GM18868 (cell line): ENCODE results near the gene TMEM91.

Experiments used
- ATAC-seq: cut with Tn5 transposase; IDR thresholded peaks from one replicate; pipeline ENCODE4 v1.9.1; 2021; ENCODE audit warnings: mild to moderate bottlenecking, moderate library complexity; ENCODE audit not compliant: unreplicated experiment

The TMEM91 gene

DNA sequence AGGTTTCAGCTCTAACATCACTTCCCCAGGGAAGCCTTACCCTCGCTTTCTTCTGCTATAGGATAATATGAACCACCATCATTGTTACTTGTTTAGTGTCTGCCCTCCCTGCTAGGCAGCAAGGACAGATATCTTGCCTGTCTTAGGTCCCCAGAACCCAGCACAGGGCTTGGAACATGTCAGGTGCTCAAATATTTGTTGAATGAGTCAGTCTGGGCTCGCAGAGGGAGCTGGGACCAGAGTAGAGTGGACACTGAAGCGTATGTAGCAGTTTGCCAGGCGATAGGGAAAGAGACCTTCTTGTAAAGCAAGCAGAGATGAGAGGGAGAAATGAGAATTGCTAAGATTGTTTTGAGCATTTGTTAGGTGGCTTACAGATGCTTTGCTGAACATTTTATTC lies 33.0 kb downstream of the TMEM91 start:
- ATAC-seq: no peak

DNA sequence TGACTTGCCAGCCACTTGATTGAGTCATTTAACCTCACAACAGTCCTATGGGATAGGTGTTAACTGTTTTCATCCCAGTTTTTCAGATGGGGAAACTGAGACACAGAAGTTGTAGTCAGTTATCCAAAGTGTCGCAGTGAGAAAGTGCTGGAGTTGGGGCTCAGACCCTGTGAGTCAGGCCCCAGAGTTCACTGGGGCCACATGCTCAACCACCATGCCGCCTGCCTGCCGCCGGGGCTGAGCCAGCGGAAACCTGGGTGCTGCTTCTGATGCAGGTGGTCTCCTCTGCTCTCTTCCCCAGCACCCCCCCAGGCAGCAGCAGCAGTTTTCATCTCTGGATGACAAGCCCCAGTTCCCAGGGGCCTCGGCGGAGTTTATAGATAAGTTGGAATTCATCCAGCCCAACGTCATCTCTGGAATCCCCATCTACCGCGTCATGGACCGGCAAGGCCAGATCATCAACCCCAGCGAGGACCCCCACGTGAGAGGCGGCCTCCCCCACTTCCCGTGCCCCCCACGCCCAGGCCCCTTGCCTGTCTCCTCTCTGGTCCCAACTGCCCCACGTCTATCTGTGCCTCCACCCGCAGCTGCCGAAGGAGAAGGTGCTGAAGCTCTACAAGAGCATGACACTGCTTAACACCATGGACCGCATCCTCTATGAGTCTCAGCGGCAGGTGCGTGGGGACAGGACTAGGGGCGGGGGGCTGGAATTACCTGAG lies 34.2 kb downstream of the TMEM91 start:
- no peak for ATAC-seq

DNA sequence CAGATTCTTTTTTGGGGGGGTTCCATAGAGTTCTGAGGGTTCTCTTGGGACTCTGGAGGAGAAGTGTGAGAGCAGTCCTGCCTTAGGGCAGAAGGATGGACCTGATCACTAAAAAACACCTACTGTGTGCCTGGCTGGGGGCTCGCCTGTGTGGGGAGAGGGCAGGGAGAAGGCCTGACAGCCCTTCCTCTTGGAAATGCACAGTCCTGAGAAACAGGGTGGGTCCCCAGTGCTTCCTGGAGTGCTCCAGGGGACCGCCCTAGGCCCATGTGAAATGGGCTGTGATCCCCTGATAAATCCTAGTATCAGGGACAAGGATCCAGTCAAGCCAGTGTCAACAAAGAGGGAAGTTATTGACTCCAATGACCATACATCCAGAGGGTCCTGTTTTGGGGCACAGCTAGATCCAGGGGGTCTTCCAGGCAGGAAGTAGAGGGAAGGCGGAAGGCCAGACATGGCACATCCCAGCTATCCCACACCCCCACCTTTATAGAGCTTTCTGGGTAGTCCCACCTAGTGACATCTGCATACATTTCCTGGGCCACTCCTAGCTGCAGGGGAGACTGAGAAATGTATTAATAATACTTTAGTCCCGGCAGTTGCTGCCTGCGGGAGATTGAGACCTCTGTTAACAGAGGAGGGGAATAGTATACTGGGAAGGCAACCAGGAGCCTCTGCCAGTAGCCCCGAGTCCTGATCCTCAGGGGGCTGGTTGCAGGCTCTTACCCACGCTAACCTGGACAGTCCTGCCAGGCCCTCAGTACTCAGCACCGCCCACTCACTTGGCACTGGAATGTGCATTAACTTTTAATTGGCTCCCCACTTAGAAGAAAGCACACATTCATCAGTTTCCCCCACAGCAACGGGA lies 35.0 kb downstream of the TMEM91 start:
- ATAC-seq: no peak

DNA sequence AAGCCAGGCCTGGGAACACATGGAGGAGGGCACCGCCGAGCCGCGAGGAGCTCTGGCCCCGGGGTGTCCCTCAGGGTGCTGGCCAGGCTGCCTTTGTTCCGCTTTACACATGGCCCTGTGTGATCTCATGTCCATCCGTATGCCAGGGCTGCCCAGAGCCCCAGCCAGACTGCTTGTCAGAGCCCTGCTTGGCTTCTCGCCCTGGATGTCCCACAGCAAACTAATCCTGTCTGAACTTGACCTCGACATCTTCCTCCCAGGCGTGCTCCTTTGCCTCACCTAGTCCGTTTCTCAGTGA lies 35.6 kb downstream of the TMEM91 start:
- no peak for ATAC-seq

DNA sequence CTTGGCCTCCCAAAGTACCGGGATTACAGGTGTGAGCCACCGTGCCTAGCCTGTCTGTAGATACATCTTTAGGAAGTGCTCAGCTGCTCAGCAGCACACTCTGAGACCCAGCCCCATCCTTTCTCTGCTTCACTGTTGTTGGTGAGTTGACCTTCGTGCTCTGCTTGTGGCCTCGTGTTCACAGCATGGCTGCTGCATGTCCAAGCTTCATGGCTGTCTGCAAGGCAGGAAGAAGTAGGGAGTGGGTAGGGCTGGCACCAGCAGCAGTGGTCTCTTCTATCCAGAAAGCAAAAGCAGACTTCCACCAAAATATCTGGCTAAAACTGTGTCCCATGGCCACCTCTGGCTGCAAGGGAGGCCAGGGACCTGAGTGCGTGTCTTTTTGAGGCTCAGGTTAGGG lies 36.6 kb downstream of the TMEM91 start:
- no peak for ATAC-seq

DNA sequence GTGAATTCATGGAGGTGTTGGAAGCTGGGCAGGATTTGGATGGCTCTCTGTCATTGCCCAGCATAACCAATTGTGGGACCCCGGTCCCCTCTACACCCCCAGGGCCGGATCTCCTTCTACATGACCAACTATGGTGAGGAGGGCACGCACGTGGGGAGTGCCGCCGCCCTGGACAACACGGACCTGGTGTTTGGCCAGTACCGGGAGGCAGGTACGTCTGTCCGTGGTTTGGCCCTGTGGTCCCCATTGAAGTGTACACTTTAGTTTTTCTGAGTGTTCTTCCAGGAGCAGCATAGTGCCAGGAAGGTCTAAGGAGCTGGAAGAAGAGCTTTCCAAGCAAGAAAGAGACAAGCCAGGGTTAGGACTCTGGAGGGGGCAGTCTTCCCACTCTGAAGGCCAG lies 37.6 kb downstream of the TMEM91 start:
- no peak for ATAC-seq

DNA sequence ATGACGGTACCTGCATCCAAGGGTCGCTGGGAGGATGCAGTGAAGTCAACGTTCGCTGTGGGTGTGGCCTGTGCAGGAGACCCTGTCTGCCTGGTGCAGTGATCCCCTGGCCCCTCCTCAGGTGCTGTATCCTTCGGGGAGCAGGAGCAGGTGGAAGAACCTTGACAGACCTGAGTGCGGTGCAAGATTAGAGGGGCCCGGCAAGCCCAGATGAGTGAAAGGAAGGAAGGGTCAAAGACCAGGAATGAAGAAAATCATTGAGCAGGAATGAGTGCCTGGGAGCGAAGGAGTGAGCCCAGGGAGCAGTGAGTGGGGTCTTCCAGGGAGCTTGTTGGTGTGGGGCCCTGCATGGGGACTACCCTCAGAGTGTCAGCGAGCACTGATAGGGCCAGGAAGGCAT lies 38.1 kb downstream of the TMEM91 start:
- no peak for ATAC-seq

DNA sequence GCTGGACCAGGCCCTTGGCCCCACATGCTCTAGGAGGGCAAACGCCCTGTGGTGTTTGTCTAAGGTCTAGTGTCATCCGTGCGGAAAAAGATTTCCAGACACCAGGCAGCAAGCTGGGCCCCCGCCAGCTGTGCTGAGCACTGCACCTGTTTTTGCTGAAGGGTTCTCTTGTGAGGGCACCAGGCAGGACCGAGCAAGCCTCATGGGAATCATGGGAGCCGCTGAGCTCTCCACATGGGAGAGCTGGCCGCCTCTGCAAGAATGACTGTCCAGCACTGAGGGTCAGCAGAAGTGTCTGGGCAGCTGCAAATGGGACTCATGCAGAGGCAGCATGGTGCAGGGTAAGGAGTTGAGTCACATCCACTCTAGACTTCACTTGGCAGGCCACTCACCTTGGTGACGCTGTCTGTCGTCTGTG lies 38.8 kb downstream of the TMEM91 start:
- ATAC-seq: no peak

DNA sequence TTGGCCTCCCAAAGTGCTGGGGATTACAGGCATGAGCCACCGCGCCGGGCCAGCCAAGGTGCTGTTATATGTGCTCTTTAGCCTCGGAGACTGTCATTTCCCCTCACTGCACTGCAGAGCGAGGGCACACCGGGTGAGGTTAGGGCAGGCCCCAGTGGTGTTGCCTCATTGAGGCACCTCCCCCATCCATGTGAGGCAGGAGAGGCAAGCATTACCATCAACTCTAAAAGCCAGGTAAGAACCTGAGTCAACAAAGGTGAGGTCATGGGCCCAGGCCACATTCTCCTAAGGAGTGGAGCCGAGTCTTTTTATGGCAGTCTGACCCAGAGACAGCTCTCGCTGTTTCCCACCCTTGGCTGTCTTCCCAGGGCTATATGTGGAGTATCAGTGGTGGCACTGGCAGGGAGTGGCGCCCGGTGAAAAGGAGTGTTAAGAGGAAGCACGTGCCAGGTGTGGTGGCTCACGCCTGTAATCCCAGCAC lies 39.9 kb downstream of the TMEM91 start:
- no peak for ATAC-seq

DNA sequence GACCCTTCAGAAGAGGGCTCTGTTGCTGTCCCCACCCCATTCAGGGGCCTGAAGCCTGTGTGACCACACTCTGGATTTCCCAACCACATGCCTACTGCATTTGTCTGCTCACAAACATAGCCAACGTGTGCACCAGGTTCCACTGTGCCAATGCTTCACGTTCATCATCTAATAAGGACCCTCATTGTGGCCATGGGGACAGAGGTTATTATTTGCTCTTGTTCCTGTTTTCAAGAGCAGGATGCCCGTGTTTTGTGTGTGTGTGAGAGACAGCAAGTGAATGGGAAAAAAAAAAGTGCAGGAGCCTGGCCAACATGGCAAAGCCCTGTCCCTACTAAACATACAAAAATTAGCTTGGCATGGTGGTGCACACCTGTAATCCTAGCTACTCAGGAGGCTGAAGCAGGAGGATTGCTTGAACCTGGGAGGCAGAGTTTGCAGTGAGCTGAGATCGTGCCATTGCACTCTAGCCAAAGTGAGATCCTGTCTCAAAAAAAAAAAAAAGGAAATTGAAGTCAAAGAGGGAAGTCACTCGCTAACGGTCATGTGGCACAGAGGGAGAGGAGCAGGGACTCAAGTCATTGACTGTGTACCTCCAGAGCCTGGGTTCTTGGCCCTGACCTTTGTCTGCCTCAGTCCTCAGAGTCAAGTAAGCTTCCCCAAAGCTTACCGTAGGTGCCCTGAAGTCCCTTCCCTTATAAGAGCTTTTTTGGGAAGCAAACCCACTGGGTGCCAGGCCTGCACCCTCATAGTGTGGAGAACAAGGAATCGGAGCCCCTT lies 44.0 kb downstream of the TMEM91 start:
- ATAC-seq: no peak

DNA sequence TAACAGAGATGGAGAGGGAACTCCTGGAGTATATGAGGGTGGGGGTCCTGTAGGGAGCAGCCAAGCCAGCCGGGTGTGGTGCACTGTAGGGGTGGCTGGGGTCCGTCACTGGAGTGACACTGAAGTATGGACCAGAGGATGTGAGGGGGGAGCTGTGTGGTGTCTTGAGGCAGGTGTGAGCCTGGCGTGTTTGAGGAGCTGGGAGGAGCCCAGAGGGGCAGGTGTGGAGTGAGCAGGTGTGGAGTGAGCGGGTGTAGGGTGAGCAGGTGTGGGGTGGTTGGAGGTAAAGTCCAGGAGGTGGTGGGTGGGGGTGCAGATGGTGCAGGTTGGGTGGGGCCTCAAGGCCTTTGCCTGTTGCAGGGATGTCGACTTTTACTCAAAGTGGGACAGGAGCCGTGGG lies 45.0 kb downstream of the TMEM91 start:
- no peak for ATAC-seq

DNA sequence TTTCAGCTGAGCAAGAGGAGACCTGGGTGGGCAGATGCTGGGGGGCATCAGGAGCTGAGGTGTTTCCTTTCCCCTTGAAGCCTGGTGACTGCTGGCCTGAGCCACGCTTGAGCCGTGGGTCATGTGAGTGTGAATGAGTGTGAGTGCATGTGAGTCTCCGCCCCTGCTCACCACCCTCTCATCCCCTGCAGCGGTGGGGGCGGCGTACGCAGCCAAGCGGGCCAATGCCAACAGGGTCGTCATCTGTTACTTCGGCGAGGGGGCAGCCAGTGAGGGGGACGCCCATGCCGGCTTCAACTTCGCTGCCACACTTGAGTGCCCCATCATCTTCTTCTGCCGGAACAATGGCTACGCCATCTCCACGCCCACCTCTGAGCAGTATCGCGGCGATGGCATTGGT lies 45.6 kb downstream of the TMEM91 start:
- ATAC-seq: no peak

DNA sequence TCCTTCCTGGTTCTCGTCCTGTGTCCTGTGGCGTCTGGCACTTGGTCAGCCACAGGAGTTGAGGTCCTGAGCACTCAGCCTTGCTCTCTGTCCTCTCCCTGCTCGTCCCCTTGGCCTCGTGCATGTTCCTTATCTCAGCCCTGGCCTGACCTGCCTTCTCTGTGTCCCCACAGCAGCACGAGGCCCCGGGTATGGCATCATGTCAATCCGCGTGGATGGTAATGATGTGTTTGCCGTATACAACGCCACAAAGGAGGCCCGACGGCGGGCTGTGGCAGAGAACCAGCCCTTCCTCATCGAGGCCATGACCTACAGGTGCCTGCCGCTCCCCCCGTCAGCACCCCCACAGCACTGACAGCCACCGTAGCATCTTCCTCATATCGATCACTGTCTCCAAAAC lies 46.1 kb downstream of the TMEM91 start:
- ATAC-seq: no peak

DNA sequence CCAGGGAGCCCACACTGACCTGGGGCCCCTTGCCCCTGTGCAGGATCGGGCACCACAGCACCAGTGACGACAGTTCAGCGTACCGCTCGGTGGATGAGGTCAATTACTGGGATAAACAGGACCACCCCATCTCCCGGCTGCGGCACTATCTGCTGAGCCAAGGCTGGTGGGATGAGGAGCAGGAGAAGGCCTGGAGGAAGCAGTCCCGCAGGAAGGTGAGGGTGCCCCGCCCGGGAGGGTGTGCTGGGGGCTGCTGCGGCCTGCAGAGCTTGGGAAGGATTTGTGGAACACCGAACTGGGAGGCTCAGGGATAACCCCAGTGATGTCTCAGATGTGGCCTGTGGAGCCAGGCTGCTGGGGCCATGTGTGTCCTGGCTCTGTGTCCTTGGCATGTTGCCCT lies 46.6 kb downstream of the TMEM91 start:
- no peak for ATAC-seq

DNA sequence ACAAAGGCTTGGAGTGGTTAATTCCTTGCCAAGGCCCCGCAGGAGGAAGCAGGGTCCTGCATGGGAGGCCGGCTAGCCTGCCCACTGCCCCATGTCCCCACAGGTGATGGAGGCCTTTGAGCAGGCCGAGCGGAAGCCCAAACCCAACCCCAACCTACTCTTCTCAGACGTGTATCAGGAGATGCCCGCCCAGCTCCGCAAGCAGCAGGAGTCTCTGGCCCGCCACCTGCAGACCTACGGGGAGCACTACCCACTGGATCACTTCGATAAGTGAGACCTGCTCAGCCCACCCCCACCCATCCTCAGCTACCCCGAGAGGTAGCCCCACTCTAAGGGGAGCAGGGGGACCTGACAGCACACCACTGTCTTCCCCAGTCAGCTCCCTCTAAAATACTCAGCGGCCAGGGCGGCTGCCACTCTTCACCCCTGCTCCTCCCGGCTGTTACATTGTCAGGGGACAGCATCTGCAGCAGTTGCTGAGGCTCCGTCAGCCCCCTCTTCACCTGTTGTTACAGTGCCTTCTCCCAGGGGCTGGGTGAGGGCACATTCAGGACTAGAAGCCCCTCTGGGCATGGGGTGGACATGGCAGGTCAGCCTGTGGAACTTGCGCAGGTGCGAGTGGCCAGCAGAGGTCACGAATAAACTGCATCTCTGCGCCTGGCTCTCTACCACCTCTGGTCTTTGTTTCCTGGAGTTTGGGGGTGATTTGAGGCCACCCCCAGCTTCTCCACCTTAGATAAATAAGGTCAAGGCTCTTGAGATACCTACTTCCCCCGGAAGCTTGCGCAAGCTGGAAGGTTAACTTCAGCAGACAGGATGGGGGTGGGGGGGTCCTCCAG lies 48.2 kb downstream of the TMEM91 start:
- no peak for ATAC-seq

DNA sequence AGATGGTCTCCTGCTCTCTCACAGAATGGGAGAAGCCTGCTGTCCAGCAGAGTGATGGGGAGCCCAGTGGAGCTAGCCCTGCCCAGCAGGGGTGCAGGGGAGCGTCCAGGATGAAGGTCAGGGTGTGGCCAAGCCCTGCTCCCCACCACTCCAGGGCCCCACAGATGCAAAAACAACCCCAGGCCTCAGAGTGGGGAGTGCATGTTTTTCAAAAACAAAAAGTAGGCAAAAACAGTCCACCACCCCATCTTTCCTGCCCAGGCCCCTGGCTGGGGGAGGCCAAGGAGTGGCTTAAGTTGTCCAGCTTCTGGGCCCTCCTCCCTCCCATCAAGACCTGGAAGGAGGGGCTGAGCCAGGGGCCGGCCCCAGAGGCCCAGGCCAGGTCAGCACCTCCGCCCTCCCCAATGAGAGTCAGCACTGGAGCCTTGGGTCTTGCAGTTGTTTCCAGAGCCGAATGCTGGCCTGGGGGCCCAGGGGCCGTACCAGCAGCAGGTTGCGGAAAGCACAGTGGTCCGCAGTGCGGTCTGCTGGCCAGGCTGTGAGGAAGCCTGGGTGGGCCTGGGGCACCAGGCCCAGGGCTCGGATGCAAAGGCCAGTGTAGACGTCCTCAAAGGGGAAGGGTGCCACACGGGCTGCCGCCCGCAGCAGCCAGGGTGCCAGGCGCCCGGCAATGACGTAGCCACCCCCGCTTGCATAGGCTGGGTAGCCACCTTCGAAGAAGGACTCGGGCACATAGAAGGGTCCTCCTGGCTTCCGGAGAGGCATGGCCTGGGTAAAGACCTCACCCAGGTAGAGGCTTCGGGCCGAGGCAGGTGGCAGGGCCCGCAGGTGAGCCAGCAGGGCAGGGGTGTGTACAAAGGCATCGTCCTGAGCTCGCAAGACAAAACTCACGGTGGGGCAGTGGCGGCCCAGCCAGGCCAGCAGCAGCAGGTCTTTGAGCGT lies 49.1 kb downstream of the TMEM91 start:
- ATAC-seq: no peak

DNA sequence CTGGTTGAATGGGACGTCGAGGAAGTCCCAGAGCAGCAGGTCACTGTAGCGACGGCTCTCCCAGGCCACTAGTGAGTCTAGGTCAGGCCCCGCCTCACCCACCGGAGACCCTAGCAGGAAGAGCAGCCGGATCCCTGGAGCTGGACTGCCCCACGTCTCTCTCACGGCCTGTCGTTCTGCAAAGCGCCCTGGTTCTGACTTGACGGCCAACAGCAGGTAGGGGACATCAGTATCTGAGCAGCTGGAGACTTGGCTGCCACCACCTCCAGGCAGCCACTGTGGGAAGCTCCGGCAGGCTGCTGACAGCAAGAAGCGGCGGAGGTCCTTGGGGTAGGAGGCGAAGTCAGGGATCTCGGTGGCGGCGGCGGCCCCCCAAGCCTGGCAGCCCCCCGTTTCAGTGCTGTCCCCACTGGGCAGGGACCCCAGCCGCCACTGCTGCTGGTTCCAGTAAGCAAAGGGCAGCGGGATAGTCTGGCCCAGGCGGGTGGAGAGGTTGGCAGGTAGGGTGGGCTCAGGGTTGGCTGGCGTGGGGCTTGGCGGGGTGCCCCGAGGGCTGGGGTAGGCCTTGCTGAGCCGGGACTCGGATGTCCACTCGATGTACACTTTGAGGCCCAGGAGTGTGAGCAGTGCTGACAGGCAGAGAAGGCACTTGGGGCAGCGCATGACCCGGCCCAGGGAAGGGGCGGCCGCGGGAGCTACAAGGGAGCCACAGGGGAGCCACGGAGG lies 49.9 kb downstream of the TMEM91 start:
- ATAC-seq: no peak

DNA sequence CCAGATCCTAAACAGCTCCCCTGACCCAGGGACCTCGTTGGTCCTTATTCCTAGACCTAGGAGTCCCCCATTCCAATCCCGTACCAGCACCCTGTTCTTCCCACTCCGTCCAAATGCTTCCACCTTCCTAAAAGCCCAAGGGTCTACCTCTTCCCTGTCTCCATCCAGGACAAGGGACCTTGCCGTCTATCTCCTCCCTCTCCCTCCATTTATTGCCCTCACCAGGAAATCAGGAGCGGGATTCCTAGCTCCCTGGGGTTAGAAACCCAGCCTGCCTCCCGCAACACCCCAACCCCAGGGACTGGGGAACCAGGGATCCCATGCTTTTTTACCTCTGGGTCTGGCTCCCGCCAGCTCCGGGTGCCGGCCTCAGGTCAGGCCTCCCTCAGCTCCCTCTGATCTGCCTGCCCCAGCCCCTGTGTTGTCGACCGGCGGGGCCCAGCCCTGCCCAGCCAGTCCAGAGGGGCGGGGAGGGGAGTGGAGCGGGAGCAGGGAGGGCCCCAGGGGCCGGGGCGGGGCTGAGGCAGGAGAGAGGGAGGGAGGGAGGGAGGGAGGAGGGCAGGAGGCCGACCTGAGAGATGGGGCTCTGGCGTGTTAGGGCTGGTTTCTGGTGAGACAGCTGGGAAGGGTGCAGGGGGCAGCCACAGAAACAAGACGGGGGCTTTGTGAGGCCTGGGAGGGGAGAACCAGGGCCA lies 50.8 kb downstream of the TMEM91 start, which contains the start of gene B3GNT8:
Gene B3GNT8 (minus strand): TSS at position 423 of the 695 bp plus-strand sequence. CDS start 596 bp downstream, outside the sequence.
- ATAC-seq: no peak
